Gastroesophageal sphincter (tissue), 2 donors: ENCODE measurements around the gene PLEKHA8.

Source experiments
- POLR2A ChIP-seq, 2 donors: fragments of 450-650 bp; IDR thresholded peaks; one replicate each; pipeline ENCODE4 v1.6.1; 2017; ENCODE audit warnings: antibody characterized with exemption in 2 of 2, mild to moderate bottlenecking in 2 of 2, moderate library complexity in 1 of 2
- POLR2AphosphoS5 ChIP-seq: sonication (generic); formaldehyde crosslinking; IDR thresholded peaks from one replicate; pipeline ENCODE4 v1.6.1; 2017; ENCODE audit warnings: antibody characterized with exemption

DNA sequence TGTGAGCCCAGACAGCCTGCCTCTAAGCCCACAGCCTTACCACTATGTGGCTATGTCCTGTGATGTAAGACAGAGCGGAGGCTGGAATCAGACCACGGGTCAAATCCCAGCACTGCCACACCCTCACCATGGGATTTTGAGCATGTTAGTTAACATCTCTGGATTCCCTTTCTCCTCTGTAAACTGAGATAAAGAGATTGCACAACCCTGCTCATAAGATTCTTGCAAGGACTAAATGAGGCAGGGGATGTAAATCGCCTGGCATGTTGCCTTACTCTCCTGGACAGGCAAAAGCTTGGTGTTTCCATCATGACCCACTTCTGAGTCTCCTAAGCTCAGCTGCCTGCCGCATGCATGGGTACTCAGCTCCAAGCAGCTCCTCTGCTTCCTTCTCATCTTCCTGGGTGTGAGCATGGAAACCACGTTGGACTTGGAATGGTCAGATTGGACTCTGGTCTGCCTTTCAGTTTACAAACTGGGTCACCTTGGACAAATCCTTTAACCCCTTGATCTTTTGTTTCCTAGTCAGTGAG lies 65.3 kb downstream of the PLEKHA8 start:
- TF ChIP-seq POLR2AphosphoS5 (no peak), POLR2A (IDR thresholded peaks at IDR 0.05) (no peak)
